RWPE2 (cell line): ENCODE measurements around the gene LAMC1.

ENCODE experiments used
- ATAC-seq: fragments of 200-7000 bp; cut with Tn5 transposase; 3 replicates; pipeline ENCODE4 v1.9.1; 2021; ENCODE audit warnings: low read depth
- DNase-seq: peaks from one replicate; pipeline ENCODE4 v3.0.0-alpha.2; 2020; ENCODE audit warnings: low spot score
- H3K27ac ChIP-seq: fragments of 450-650 bp; 2 replicates; pipeline ENCODE4 v1.5.1; 2017; ENCODE audit warnings: mild to moderate bottlenecking; ENCODE audit not compliant: poor library complexity, severe bottlenecking
- H3K27me3 ChIP-seq: fragments of 250-450 bp; sonication (Bioruptor Pico); 2 replicates; pipeline ENCODE4 v1.5.1; 2021; ENCODE audit warnings: mild to moderate bottlenecking, moderate library complexity; ENCODE audit not compliant: insufficient read depth, poor library complexity, severe bottlenecking
- H3K36me3 ChIP-seq: fragments of 250-450 bp; sonication (Bioruptor Pico); 2 replicates; pipeline ENCODE4 v1.5.1; 2020; ENCODE audit warnings: low read depth, mild to moderate bottlenecking, moderate library complexity
- H3K4me1 ChIP-seq: fragments of 250-450 bp; sonication (Bioruptor Pico); 2 replicates; pipeline ENCODE4 v1.5.1; 2021; ENCODE audit warnings: mild to moderate bottlenecking, moderate library complexity; ENCODE audit not compliant: insufficient read depth, poor library complexity, severe bottlenecking
- H3K4me3 ChIP-seq: fragments of 250-450 bp; sonication (Bioruptor Pico); 2 replicates; pipeline ENCODE4 v1.5.1; 2021; ENCODE audit warnings: mild to moderate bottlenecking, moderate library complexity; ENCODE audit not compliant: severe bottlenecking
- H3K9me3 ChIP-seq: fragments of 250-450 bp; sonication (Bioruptor Pico); 2 replicates; pipeline ENCODE4 v1.5.1; 2021; ENCODE audit warnings: mild to moderate bottlenecking, moderate library complexity; ENCODE audit not compliant: severe bottlenecking
- CTCF ChIP-seq: fragments of 450-650 bp; IDR thresholded peaks from one replicate; pipeline ENCODE4 v1.5.1; 2017; ENCODE audit warnings: mild to moderate bottlenecking, moderate library complexity; ENCODE audit not compliant: poor library complexity, severe bottlenecking

Gene LAMC1

GRCh38 chr1:183114441-183114840 is 91.2 kb downstream of the LAMC1 start:
- Histone ChIP-seq H3K27ac (no peak overlapping the region), H3K9me3 (no peaks in the 10 kb centered on the region), H3K27me3 (no peaks in the 10 kb centered on the region), H3K4me1 (no peaks in the 10 kb centered on the region), H3K4me3 (no peak overlapping the region), H3K36me3 (peaks cover 78% of the 10 kb centered on the region)
- DNase-seq (no peak), ATAC-seq (no peak)
- no peak for TF ChIP-seq CTCF

- ATAC-seq: no peak
- no peak for TF ChIP-seq CTCF
- H3K9me3 ChIP-seq: no peaks in the 10 kb centered on the region
- no peaks in the 10 kb centered on the region for H3K27me3 ChIP-seq
- no peaks in the 10 kb centered on the region for H3K4me1 ChIP-seq
- H3K27ac ChIP-seq: no peak overlapping the region
- DNase-seq: no peak
- peaks cover 83% of the 10 kb centered on the region for H3K36me3 ChIP-seq
- H3K4me3 ChIP-seq: no peak overlapping the region
Observed at GRCh38 chr1:183116416-183116815, 93.2 kb downstream of the LAMC1 start.

- no peaks in the 10 kb centered on the region for H3K27me3 ChIP-seq
- DNase-seq: no peak
- no peak overlapping the region for H3K4me3 ChIP-seq
- no peak overlapping the region for H3K27ac ChIP-seq
- no peaks in the 10 kb centered on the region for H3K4me1 ChIP-seq
- 0 out of 3 replicates have a peak, but pooled peaks have one; percentile 21 for ATAC-seq
- no peaks in the 10 kb centered on the region for H3K9me3 ChIP-seq
- H3K36me3 ChIP-seq: peaks cover 98% of the 10 kb centered on the region
- TF ChIP-seq CTCF: no peak
Observed at GRCh38 chr1:183121609-183122008, 98.4 kb downstream of the LAMC1 start.

GRCh38 chr1:183124259-183124658 is 101.0 kb downstream of the LAMC1 start:
- TF ChIP-seq CTCF: no peak
- no peaks in the 10 kb centered on the region for H3K9me3 ChIP-seq
- ATAC-seq (no peak), DNase-seq (no peak)
- no peak overlapping the region for H3K4me3 ChIP-seq
- H3K27ac ChIP-seq: no peak overlapping the region
- H3K4me1 ChIP-seq: no peaks in the 10 kb centered on the region
- H3K27me3 ChIP-seq: no peaks in the 10 kb centered on the region
- peaks cover 98% of the 10 kb centered on the region for H3K36me3 ChIP-seq

- Histone ChIP-seq H3K27ac (no peak overlapping the region), H3K36me3 (peaks cover 100% of the 10 kb centered on the region), H3K9me3 (no peaks in the 10 kb centered on the region), H3K4me1 (no peaks in the 10 kb centered on the region), H3K27me3 (no peaks in the 10 kb centered on the region), H3K4me3 (no peak overlapping the region)
- DNase-seq: no peak
- no peak for ATAC-seq
- no peak for TF ChIP-seq CTCF
Observed at GRCh38 chr1:183125279-183125999, 102.2 kb downstream of the LAMC1 start.
